ENCODE data around the gene ZRANB2.

Gene ZRANB2

DNA sequence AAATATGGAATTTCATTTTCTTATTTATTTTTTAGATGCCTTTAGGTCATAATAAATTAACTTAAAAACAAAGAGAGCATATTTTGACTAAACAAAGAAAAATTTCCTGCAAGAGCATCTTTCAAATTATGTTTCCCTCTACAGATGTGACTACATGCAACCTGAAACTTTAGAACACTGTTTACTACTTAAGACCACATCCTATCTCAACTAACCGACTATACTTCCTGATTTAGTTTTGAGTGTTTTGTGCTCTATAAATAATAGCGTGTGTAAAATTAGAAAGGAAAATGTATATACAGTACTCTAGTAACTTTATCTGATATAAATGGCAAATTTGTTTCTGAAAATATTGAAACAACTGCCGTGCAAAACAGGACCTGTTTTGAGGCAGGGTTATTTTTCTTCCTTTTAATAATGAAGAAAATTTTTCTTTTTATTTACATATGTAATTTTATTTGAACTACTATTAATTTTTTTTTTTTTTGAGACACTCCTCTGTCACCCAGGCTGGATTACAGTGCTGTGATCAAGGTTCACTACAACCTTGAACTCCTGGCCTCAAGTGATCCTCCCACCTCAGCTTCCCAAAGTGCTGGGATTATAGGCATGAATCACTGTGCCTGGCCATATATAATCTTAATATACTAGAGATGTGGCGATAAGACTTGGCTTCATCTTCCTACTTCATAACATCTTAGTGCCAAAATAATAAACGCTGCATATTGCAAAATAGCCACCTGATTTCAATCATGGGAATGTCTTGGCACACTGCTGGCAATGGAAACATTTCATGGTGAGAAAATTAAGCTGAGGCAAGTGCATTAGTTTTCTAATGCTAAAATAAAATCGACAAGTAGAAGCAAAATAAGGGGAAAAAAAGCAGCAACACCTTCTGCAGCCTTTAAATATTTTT is 12.3 kb downstream of the ZRANB2 start:
- DNase-seq = no peak

GRCh38 chr1:71054791-71055190 is 26.0 kb downstream of the ZRANB2 start:
- no peak for DNase-seq

GRCh38 chr1:71054281-71054731 is 26.5 kb downstream of the ZRANB2 start:
- no peak for DNase-seq

DNA sequence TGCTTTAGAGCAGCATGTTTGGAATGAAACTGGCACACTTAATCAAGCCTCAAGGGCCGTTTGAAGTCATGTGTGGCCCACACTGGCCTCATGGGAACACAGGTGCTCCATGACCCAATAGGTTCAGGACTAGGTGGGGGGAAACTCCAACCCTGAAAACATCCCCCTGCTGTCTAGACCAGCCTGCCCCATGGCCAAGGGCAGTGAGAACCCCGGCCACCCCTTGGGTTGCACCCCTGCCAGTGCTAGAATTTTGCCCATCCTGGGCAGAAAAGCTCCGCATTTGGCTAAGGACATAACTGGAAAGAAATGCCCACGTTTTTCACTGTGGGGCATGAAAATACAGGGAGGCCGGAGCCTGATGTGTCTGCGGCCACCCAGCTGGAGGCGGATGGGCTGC is 27.1 kb downstream of the ZRANB2 start:
- DNase-seq = no peak

GRCh38 chr1:71053146-71053545 is 27.7 kb downstream of the ZRANB2 start:
- DNase-seq = no peak

DNA sequence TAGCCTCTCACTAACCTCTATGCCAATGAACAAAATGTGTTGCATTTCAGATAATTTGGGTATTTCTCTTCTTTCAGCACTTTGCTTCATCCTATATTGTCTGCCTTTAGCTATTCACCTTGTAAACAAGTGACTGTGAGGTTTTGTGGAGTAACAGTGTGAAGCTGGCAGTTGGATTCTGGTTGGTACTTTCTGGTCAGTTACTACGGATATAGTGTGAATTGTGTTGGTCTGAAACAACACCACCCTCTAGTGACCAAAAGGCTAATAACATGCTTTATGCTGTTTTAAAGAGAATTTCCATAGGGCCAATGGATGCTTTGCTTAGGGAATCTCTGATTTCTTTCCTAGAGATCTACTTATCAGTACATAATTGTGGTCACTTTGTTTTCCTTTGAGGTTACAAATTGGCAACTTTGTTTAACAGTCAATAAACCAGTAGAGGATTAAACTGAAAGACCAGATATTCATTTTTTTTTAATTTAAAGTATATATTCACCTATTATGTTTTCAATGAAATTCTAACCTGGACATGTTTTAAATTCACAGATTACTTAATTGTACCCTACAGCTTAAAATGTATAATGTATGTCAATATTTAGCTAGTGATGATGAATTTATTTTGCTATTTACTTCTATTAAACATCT is 30.8 kb downstream of the ZRANB2 start:
- DNase-seq = peak; percentile 67

GRCh38 chr1:71047635-71048607 is 32.9 kb downstream of the ZRANB2 start, which contains the start of gene PTGER3:
PTGER3 (minus strand) TSS chr1:71047816; CDS start chr1:71047577, 239 bp downstream.
- DNase-seq = peak; percentile 44

- no peak for DNase-seq
These were observed 33.8 kb downstream of the ZRANB2 start for GRCh38 chr1:71046891-71047634.

- DNase-seq = no peak
These were observed 35.3 kb downstream of the ZRANB2 start for GRCh38 chr1:71045463-71046028.

DNA sequence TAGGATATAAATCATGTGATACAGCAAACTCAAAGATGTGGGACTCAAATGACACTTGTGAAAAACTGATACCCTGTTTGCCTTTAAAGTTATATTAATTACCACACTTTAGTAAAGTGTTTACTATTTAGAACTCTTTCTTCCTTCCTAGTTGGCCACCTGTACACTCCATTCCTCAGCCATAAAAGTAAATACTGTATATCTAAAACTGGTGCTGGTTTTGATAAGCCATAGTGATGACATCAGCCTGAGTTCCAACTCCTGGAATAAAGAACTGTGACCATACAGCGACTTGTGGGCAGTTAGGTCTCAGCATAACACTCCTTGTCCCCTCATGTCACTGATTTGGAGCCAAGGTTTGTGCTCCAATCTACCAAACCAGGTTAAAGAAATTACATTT is 36.0 kb downstream of the ZRANB2 start:
- no peak for DNase-seq

- no peak for DNase-seq
These were observed 37.8 kb downstream of the ZRANB2 start for GRCh38 chr1:71043065-71043464.

DNA sequence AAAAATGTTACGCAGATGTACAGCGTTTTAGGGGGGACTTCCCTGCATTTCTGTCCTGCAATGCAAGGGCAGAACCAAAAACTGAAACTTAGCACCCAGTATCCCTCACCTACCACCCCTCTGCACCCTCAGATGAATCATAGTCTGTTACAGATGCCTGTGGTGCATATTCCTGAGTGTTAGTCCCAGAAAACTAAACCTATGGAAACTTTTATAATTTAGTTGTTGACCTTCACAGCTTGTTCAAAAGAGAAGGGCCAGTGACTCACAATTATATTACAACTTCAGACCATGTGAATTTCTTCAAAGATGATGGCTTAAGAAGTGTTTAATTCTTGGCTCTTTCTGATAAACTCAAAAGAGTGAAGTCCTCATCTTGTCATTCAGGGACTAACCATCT is 39.0 kb downstream of the ZRANB2 start:
- DNase-seq = peak; percentile 29

GRCh38 chr1:71039661-71040262 is 41.1 kb downstream of the ZRANB2 start:
- peak; percentile 81 for DNase-seq

- no peak for DNase-seq
These were observed 41.9 kb downstream of the ZRANB2 start for GRCh38 chr1:71038942-71039341.

GRCh38 chr1:71037829-71038620 is 42.8 kb downstream of the ZRANB2 start:
- DNase-seq = no peak

GRCh38 chr1:71037066-71037465 is 43.8 kb downstream of the ZRANB2 start:
- no peak for DNase-seq

DNA sequence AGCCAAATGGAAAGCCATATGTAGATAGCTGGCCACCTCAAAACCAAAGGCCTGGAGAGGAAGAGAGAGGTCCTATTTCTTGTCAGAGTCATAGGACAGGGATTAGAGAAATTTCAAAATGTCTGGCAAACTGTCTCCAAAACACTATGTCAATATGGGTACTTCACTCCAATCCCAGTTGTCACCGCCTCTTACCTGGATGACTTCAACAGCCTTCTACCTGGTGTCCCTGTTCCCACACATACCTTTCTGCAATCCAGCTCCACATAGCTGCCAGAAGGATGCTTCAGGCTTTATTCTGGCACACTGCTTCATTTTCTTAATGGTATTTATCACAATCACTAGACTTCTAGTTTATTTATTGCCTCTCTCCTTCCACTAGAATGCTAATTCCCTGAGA is 47.7 kb downstream of the ZRANB2 start:
- no peak for DNase-seq

- peak; percentile 62 for DNase-seq
These were observed 49.4 kb downstream of the ZRANB2 start for GRCh38 chr1:71031426-71031825.

DNA sequence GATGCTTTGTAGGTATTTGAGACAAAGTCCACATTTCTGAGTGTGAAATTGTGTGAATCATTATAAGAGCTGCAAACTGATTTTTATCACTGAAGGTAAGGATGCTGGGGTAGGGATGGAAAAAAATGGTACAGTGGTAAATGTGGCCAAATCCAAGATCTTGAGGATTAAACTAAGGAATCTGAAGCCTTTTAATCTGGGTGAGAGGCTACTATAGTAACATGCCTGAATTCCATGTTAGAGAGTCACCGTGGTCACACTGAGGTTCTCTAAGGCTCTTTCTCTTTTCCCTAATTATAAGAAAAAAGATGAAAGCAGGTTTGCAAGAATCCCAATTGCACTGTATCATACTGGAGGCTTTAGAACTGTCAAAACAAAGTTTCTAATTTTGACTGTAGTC is 50.8 kb downstream of the ZRANB2 start:
- DNase-seq = peak; percentile 76

DNA sequence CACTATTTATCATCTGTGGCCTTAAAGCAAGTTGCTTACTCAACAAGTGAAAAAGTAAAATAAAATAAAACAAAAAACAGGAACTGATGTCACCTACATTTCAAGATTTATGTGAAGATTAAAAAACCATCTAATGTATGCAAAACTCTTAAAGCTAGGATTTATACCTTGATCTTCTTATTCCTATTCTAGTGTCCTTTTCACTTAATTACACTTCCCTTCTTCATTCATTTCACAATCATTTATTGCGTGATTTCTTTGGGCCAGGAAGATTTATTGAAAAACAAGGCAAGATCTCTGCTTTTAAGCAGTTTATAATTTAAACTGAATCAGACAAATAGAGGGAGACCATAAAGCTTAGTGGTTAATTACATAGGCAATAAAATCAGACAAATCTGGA is 51.9 kb downstream of the ZRANB2 start:
- DNase-seq = no peak
